HG03095 (cell line): Measurements from ENCODE around the gene CHRNA9.

Source experiments
- ATAC-seq: cut with Tn5 transposase; IDR thresholded peaks from one replicate; pipeline ENCODE4 v1.9.1; 2021; ENCODE audit warnings: moderate library complexity; ENCODE audit not compliant: unreplicated experiment

The CHRNA9 gene

GRCh38 chr4:40337051-40337450 is 1.9 kb downstream of the CHRNA9 start:
- ATAC-seq = no peak

GRCh38 chr4:40337523-40337922 is 2.4 kb downstream of the CHRNA9 start:
- ATAC-seq = no peak

GRCh38 chr4:40340030-40340429 is 4.9 kb downstream of the CHRNA9 start:
- no peak for ATAC-seq

GRCh38 chr4:40347472-40347871 is 12.3 kb downstream of the CHRNA9 start:
- no peak for ATAC-seq

GRCh38 chr4:40348000-40348399 is 12.9 kb downstream of the CHRNA9 start:
- ATAC-seq = no peak

GRCh38 chr4:40349561-40350198 is 14.5 kb downstream of the CHRNA9 start:
- no peak for ATAC-seq

GRCh38 chr4:40350627-40351227 is 15.6 kb downstream of the CHRNA9 start:
- ATAC-seq = no peak

GRCh38 chr4:40354158-40354557 is 19.0 kb downstream of the CHRNA9 start:
- no peak for ATAC-seq

- no peak for ATAC-seq
Observed at GRCh38 chr4:40355131-40355530, 20.0 kb downstream of the CHRNA9 start.

GRCh38 chr4:40357738-40358137 is 22.6 kb downstream of the CHRNA9 start:
- ATAC-seq = no peak

GRCh38 chr4:40361338-40361737 is 26.2 kb downstream of the CHRNA9 start:
- no peak for ATAC-seq

GRCh38 chr4:40363382-40363920 is 28.3 kb downstream of the CHRNA9 start:
- ATAC-seq = no peak

GRCh38 chr4:40363945-40364344 is 28.8 kb downstream of the CHRNA9 start:
- no peak for ATAC-seq

GRCh38 chr4:40365766-40366165 is 30.6 kb downstream of the CHRNA9 start:
- no peak for ATAC-seq

- ATAC-seq = no peak
Observed at GRCh38 chr4:40367451-40367850, 32.3 kb downstream of the CHRNA9 start.

- peak; percentile 79 for ATAC-seq
Observed at GRCh38 chr4:40369437-40370274, 34.5 kb downstream of the CHRNA9 start.

GRCh38 chr4:40372651-40373050 is 37.5 kb downstream of the CHRNA9 start:
- no peak for ATAC-seq

- no peak for ATAC-seq
Observed at GRCh38 chr4:40373636-40374035, 38.5 kb downstream of the CHRNA9 start.

- no peak for ATAC-seq
Observed at GRCh38 chr4:40375095-40375494, 40.0 kb downstream of the CHRNA9 start.

GRCh38 chr4:40375620-40376019 is 40.5 kb downstream of the CHRNA9 start:
- ATAC-seq = no peak

GRCh38 chr4:40377512-40378365 is 42.6 kb downstream of the CHRNA9 start:
- no peak for ATAC-seq
